GM18511 (cell line): ENCODE data around the gene PLCG2.
A peak's percentile ranks its signal among the peaks of the same experiment; 100 is the strongest.
"Not testable (repeated sequence)": the region's sequence is repeated elsewhere in the genome, so short reads cannot be mapped to it uniquely, and the experiment has no call there.

Source experiments
- ATAC-seq: cut with Tn5 transposase; IDR thresholded peaks from one replicate; pipeline ENCODE4 v1.9.1; 2021; ENCODE audit warnings: mild to moderate bottlenecking, moderate library complexity; ENCODE audit not compliant: unreplicated experiment

The PLCG2 gene

DNA sequence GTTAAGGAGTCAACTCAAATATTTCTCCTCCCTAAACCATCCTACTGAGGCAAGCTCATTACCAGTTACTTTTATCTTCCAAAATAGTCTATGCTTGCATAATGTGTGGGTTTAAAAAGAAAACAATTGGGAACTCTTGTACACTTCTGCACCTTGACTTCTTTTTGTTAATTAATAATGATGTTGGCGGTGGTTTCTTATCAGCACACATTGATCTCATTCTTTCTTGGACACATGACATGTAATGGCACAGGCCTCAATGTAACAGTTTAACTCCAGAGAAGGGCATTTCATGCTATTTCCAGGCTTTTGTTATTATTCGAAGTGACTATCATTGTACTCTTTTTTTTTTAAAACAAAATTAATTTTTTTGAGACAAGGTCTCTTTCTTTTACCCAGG lies 7.8 kb downstream of the PLCG2 start:
- no peak for ATAC-seq

DNA sequence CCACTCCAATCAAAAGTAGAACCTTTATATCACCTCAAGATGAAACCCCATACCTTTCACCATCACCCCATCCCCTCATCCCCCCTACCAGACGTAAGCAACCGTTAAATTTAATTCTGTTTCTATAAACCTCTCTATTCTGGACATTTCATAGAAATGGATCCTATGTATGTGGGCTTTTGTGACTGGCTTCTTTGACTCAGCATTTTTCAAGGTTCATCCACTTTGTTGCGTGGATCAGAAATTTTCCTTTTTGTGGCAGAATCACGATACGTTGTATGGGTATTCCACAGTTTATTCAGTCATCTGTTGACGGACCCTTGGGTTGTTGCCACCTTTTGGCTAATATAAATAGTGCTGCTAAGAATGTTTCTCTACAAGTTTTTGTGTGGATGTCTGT lies 8.6 kb downstream of the PLCG2 start:
- ATAC-seq = no peak

GRCh38 chr16:81790277-81790676 lies 11.2 kb downstream of the PLCG2 start:
- no peak for ATAC-seq

GRCh38 chr16:81790830-81791435 lies 11.8 kb downstream of the PLCG2 start:
- ATAC-seq = no peak

DNA sequence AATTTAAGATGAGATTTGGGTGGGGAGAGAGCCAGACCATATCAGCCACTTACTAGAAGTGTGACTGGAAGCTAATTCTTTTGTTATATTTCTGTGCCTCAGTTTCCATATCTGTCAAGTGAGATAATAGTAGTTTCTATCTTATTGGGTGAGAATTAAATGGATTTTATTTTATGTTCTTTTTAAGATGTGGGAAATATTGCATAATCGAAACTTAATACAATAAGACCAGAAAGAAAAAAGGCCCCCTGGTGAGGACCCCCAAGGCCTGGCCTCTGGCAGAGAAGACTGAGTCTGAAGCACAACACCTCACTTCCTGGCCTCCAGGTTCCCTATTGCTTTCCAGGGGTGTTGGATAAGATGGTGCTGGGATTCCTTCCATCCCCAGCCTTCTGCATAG lies 13.7 kb downstream of the PLCG2 start:
- no peak for ATAC-seq

DNA sequence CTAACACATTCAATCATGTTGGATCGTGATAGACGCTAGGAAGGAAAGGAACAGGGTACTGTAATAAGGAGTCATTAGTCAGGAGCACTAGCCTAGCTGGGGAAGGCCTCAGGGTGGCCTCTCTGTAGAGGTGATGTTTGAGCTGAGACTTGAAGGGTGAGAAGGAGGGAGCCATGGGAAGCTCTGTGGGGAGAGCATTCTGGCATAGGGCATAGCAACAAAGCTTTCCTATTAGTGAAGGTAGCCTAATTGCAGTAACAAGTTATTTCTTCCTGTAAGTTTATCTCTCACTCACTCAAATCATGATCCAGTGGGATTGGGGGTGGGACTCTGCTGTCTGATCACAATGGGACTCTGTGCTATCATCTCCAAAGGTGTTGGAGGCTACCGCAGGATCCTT lies 16.1 kb downstream of the PLCG2 start:
- ATAC-seq = no peak

DNA sequence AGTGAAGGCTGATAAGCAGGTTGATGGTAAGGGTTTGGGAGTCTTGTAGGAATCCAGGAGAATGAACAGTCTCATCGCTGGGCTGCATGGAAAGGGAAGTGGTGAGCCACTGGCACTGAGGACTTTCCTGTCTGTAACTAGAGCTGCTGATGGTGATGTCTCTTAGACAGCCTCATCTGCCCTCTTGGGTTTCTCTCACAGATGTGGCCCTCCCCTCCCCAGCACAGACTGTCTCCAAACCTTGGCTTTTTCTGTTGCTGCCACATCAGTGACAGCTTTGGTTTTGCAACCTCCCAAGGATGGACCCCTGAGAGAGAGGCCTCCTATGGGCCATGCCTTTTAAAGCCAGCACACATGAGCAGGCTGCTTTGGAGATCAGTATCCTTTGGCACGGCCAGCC lies 16.9 kb downstream of the PLCG2 start:
- ATAC-seq = no peak

GRCh38 chr16:81796583-81797346 lies 17.7 kb downstream of the PLCG2 start:
- no peak for ATAC-seq

DNA sequence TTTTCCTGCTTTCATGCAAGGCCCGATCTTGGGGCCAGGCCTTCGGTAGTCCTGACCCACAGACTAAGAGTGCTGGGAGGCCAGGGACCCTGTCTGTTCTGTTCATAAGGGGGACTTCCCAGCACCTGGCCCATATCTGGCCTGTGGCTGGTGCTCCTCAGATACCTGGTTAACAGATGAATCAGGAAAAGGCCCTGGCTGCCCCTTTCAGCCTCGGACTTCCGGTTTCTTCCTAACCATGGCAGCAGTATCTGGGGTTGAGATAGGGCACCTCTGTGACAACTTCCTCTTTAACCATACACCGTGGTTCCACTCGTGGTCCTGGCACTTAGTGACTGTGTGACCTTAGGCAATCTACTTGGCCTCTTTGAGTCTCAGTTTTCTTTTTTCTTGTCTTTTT lies 18.4 kb downstream of the PLCG2 start:
- ATAC-seq = peak; percentile 62

GRCh38 chr16:81798311-81799137 lies 19.4 kb downstream of the PLCG2 start:
- peak; percentile 66 for ATAC-seq

- no peak for ATAC-seq
Observed at GRCh38 chr16:81799138-81799504, 20.0 kb downstream of the PLCG2 start.

DNA sequence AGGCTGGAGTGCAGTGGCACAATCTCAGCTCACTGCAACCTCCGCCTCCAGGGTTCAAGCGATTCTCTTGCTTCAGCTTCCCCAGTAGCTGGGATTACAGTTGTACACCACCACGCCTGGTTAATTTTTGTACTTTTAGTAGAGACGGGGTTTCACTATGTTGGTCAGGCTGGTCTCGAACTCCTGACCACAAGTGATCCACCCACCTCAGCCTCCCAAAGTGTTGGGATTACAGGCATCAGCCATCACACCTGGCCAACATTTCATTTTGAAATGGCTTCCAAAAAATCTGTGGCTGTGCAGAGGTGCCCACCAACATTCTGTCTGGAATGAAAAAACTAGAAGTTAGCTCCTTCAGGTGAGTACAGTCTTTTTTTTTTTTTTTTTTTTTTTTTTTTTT lies 22.6 kb downstream of the PLCG2 start:
- ATAC-seq = not testable (repeated sequence)

GRCh38 chr16:81803332-81803731 lies 24.2 kb downstream of the PLCG2 start:
- no peak for ATAC-seq

GRCh38 chr16:81804134-81804610 lies 25.1 kb downstream of the PLCG2 start:
- ATAC-seq = no peak

DNA sequence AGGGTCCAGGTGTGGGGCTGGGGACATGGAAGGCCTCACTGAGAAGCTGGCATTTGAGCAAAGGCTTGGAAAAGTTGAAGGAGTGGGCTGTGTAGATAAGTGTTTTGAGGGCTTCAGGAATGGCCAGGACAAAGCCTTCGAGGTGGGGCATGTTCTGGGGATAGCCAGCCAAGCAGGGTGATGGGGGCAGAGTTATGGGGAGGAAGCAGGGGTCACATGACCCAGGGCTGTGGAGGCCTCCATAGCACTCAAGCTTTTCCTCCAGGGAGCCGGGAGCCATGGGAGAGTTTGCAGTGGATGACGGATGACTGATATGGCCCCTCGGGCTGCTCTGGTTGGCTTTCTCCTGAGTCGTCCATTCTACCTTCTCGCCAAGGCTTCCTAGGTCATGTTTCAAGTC lies 27.6 kb downstream of the PLCG2 start:
- ATAC-seq = no peak

GRCh38 chr16:81807767-81808358 lies 28.8 kb downstream of the PLCG2 start:
- ATAC-seq = no peak

DNA sequence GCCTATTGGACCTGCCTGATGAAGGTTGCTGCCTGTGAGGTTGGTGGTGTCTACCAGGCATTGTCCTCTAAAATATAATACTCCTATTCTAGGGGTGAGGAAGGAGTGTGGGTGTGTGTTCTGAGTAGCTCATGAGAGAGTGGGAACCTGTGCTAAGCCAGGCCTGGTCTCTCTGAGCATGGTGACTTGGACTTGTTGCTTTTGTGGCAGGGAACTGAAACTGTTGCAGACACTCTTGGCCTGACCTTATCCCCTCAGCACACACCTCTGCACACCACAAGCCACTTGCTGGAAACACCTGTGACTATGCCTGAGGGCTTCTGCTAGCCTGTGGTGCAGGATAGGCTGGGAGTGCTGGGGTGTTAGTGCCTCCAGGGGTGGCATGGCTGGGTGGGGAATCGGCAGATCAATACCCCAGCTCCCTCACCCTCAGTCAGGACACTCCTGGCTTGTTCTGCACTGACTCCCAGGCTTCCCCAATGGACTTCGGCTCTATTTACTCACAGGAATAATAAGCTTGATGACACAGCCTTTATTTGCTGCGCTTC lies 29.9 kb downstream of the PLCG2 start:
- ATAC-seq = peak; percentile 78

DNA sequence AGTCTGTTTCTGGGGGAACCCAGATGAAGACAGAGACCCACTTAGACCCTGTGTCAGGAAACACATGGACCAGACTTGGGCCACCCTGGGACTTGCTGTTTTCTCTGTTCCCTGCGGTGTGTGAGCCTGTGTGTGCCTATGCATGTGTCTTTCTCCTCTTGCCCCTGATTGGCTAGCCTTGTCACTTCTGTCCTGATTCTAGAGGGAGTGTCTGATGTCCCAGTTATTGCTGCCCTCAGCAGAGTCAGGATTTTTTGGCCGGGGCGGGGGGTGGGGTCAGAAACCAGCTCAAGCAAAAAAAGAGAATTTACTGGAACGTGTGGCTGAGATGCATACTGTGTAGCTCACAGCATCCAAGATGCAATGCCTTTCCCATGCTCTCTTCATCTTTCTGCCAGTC lies 30.5 kb downstream of the PLCG2 start:
- no peak for ATAC-seq

GRCh38 chr16:81810361-81810760 lies 31.3 kb downstream of the PLCG2 start:
- peak; percentile 41 for ATAC-seq

DNA sequence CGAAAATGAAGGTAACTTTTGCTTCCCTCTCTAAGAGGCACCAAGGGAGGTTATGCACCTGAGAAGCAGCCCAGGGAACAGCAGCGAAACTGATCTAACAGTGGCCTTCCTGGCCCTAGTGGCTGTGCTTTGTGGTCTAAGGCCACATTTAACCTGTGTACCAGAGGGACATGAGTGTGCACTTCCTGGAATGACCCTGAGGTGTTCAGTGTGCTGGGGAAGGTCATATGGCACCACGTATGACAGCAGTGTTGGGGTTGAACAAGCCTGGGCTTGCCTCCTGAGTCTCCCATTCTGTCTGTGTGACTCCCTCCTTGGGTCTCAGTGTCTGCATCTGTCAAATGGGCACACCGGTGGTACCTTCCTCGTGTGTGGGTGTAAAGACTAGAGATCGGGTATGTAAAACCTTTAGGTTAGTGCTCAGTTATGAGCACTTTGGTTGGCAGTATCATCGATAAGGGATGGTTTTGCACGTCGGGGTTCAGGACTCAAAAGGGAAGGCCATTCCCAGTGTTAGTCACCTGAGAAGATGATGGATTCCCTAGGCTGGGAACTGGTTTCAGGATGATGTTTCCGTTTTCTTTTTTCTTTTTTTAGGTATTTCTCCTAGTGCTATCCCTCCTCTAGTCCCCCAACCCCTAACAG lies 31.9 kb downstream of the PLCG2 start:
- peak; percentile 37 for ATAC-seq

DNA sequence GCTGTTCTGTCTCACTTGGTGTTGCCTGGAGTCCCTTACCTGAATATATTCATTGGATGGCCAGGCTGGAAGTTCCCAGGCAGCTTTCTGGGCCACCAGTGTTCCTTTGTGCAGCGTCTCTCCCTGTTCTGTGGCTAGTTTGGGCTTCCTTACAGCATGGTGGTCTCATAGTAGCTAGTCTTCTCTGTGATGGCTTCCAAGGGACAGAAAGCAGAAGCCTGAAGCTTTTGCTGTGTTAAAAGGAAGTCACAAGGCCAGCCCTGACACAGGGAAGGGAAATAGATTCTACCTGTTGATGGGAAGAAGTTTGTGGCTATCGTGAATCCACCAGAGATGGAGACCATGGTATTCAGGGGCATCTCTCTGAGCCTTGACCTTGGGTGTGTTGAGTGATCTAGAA lies 34.6 kb downstream of the PLCG2 start:
- no peak for ATAC-seq
